Skeletal muscle tissue (tissue), 4 donors: ENCODE measurements around the gene FGF16. TPM values are rescaled to one million over a fixed set of nuclear protein-coding genes. Genes with fewer than 3 reads are reported as not detected.

Experiments used
- H3K27ac ChIP-seq: one replicate; pipeline ENCODE4 v1.7.0; 2013; ENCODE audit warnings: mild to moderate bottlenecking, low read depth, low read length, inconsistent platforms
- H3K27me3 ChIP-seq, 3 donors: one replicate each; pipeline ENCODE4 v1.7.0; 2013; ENCODE audit warnings: low read length in 3 of 3; ENCODE audit not compliant: control insufficient read depth in 3 of 3, insufficient read depth in 3 of 3
- H3K36me3 ChIP-seq, 3 donors: one replicate each; pipeline ENCODE4 v1.7.0; 2013; ENCODE audit warnings: low read length in 3 of 3; ENCODE audit not compliant: control insufficient read depth in 3 of 3, insufficient read depth in 3 of 3
- H3K4me1 ChIP-seq, 3 donors: one replicate each; pipeline ENCODE4 v1.7.0; 2013; ENCODE audit warnings: low read length in 3 of 3, mild to moderate bottlenecking in 3 of 3; ENCODE audit not compliant: control insufficient read depth in 3 of 3, insufficient read depth in 3 of 3
- H3K4me3 ChIP-seq, 3 donors: one replicate each; pipeline ENCODE4 v1.7.0; 2013; ENCODE audit warnings: low read length in 3 of 3
- H3K9ac ChIP-seq, 3 donors: one replicate each; pipeline ENCODE4 v1.7.0; 2013; ENCODE audit warnings: low read length in 3 of 3, mild to moderate bottlenecking in 3 of 3, moderate library complexity in 2 of 3, low read depth in 1 of 3
- H3K9me3 ChIP-seq, 3 donors: one replicate each; pipeline ENCODE4 v1.7.0; 2013; ENCODE audit warnings: low read length in 3 of 3; ENCODE audit not compliant: control insufficient read depth in 3 of 3
- total RNA-seq: library from RNA; depleted of rRNA; stranded (reverse); fragments of >200 nt; gene quantifications from one replicate; pipeline ENCODE4 v1.2.3, GENCODE V29; 2014
- donor health status: Osteomylitis.

Gene FGF16
- total RNA-seq, 1 donor from 2014 or later, result 3.1 TPM

- Histone ChIP-seq H3K36me3 (no peaks in the 10 kb centered on the region), H3K9me3 (no peaks in the 10 kb centered on the region), H3K4me1 (peaks cover 5 to 11% (median 6%) of the 10 kb centered on the region in 3 donors), H3K27ac (no peak overlapping the region), H3K27me3 (peaks cover 0 to 22% (median 11%) of the 10 kb centered on the region in 3 donors), H3K9ac (no peak overlapping the region), H3K4me3 (no peak overlapping the region)
Observed at GRCh38 chrX:77444075-77444474, 3.1 kb upstream of the FGF16 start.

GRCh38 chrX:77444545-77444944 is 2.6 kb upstream of the FGF16 start:
- peaks cover 5 to 11% (median 6%) of the 10 kb centered on the region in 3 donors for H3K4me1 ChIP-seq
- H3K27me3 ChIP-seq, result peaks cover 0 to 26% (median 11%) of the 10 kb centered on the region in 3 donors
- no peaks in the 10 kb centered on the region for H3K9me3 ChIP-seq

DNA sequence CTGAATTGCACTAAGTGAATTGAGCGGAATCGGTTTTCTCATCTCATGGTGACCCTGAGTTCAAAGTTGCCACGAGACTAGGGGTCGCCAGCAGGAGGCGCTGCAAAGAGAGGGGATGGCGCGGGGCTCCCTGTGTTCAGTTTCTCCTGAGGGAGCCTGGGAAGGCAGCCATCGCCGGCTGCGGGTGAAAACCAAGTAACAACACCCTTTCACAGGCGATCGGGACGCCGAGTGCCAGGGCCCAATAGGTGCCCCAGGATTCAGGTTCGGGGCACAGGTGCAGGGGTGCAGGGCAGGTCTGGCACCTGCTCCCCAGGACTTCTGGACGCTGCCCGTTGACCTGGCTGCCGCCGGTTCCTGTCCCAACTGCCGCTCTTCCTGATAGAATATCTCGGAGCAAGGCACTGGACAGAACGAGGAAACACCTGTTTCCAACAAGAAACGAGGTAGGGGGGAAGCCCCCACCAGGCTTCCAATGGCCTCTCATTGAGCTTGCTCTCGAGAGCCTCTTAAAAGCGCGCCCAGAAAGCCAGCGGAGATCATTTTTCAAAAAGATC is 1.1 kb upstream of the FGF16 start:
- no peaks in the 10 kb centered on the region for H3K9me3 ChIP-seq
- H3K9ac ChIP-seq, result peak overlapping the region in 1 of 3 donors; percentile 25
- peak overlapping the region; percentile 43 to 58 (median 50) for H3K4me3 ChIP-seq
- H3K4me1 ChIP-seq, result peaks cover 6 to 11% (median 7%) of the 10 kb centered on the region in 3 donors
- no peak overlapping the region for H3K27ac ChIP-seq
- H3K27me3 ChIP-seq, result peaks cover 0 to 26% (median 11%) of the 10 kb centered on the region in 3 donors
- H3K36me3 ChIP-seq, result no peaks in the 10 kb centered on the region

More at GRCh38 chrX:77444545-77444944, 2.6 kb upstream of the FGF16 start:
- Histone ChIP-seq H3K4me3 (no peak overlapping the region), H3K9ac (no peak overlapping the region), H3K27ac (no peak overlapping the region), H3K36me3 (no peaks in the 10 kb centered on the region)

- no peaks in the 10 kb centered on the region for H3K9me3 ChIP-seq
- peak overlapping the region in 1 of 3 donors; percentile 16 for H3K9ac ChIP-seq
- peaks cover 0 to 26% (median 11%) of the 10 kb centered on the region in 3 donors for H3K27me3 ChIP-seq
- peaks cover 6 to 11% (median 7%) of the 10 kb centered on the region in 3 donors for H3K4me1 ChIP-seq
- H3K4me3 ChIP-seq, result peak overlapping the region in 2 of 3 donors; percentile 41 to 43
- H3K27ac ChIP-seq, result peak overlapping the region; percentile 12
- H3K36me3 ChIP-seq, result no peaks in the 10 kb centered on the region
Observed at GRCh38 chrX:77447653-77448569, 722 bp downstream of the FGF16 start.

DNA sequence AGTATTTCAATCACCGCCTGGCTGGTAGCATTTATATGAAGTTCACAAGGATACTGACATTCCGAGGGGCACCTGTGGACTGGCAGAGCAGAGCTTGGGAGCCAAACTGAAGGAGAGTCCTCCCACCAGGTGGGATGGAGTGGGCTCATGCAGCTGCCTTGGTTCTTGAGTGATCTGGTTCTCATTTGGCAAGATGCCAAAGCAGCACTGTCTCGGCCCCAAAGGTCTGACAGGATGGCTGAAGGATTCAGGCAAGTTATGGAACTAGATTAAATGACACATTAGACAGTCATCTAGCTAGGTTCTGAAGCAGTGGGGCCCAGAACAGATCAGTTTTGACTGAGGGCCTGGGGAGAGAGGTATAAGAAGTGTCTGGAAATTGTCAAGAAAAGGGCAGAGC is 3.2 kb downstream of the FGF16 start:
- H3K36me3 ChIP-seq, result no peaks in the 10 kb centered on the region
- H3K9ac ChIP-seq, result no peak overlapping the region
- H3K4me3 ChIP-seq, result no peak overlapping the region
- peaks cover 0 to 20% (median 11%) of the 10 kb centered on the region in 3 donors for H3K27me3 ChIP-seq
- peaks cover 6 to 11% (median 7%) of the 10 kb centered on the region in 3 donors for H3K4me1 ChIP-seq
- H3K27ac ChIP-seq, result no peak overlapping the region
- H3K9me3 ChIP-seq, result no peaks in the 10 kb centered on the region

DNA sequence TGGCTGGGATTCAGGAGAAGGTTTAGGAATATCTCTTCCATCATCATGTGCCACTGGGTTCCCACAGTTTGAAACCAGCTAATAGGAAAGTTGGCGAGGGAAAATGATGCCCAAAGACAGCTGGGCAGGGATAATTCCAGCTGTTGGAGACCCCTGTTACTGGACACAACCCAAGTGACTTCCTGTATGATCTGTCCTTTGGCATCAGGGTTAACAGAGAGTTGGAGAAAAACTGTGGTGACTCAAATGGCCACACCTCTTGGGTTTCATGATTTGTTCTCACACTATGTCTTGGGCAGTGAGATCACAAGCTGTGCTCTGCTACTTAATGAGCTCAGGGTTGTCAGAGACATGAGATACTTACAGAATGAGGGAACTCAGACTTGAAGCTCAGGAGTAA is 3.8 kb downstream of the FGF16 start:
- Histone ChIP-seq H3K9me3 (no peaks in the 10 kb centered on the region), H3K4me3 (no peak overlapping the region), H3K9ac (no peak overlapping the region), H3K4me1 (peaks cover 3 to 8% (median 7%) of the 10 kb centered on the region in 3 donors), H3K27me3 (peaks cover 0 to 16% (median 7%) of the 10 kb centered on the region in 3 donors), H3K27ac (no peak overlapping the region), H3K36me3 (no peaks in the 10 kb centered on the region)

GRCh38 chrX:77453190-77453589 is 6.0 kb downstream of the FGF16 start:
- no peak overlapping the region for H3K9ac ChIP-seq
- no peak overlapping the region for H3K4me3 ChIP-seq
- H3K27me3 ChIP-seq, result peaks cover 0 to 10% (median 0%) of the 10 kb centered on the region in 3 donors
- no peaks in the 10 kb centered on the region for H3K9me3 ChIP-seq
- H3K36me3 ChIP-seq, result no peaks in the 10 kb centered on the region
- no peak overlapping the region for H3K27ac ChIP-seq
- H3K4me1 ChIP-seq, result peaks cover 0 to 2% (median 0%) of the 10 kb centered on the region in 3 donors

DNA sequence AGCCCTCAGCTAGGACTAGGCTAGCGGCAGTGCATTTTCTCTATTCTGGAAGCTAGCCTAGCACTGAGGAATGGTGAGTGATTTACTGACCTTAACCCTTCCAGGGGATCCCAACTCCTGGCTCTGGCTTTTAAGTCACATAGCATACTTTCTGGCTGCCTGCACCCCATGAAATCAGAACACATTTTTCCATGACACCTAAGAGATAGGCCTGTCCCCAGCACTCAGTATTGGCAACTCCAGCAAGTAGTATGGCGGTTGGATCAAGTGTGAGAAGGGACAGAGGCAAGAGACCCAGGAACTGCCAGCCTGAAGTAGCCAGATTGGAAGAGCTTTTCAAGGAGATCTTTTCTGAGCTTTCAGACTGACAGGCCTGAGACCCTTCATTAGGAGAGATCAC is 8.2 kb downstream of the FGF16 start:
- Histone ChIP-seq H3K9me3 (no peaks in the 10 kb centered on the region), H3K4me1 (peaks cover 0 to under 1% (median 0%) of the 10 kb centered on the region in 3 donors), H3K27ac (no peak overlapping the region), H3K27me3 (no peaks in the 10 kb centered on the region), H3K9ac (no peak overlapping the region), H3K4me3 (no peak overlapping the region), H3K36me3 (no peaks in the 10 kb centered on the region)

DNA sequence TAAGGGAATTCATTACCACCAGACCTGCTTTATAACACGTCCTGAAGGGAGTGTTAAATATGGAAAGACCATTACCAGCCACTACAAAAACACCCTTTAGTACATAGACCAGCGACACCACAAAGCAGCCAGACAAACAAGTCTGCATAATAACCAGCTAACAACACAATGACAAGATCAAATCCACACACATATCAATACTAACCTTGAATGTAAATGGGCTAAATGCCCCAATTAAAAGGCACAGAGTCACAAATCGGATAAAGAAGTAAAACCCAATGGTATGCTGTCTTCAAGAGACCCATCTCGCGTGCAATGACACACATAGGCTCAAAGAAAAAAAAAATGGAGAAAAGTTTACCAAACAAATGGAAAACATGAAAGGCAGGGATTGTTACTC is 36.9 kb downstream of the FGF16 start:
- Histone ChIP-seq H3K36me3 (no peaks in the 10 kb centered on the region), H3K27me3 (no peaks in the 10 kb centered on the region), H3K9ac (no peak overlapping the region), H3K9me3 (peaks cover 0 to 7% (median 0%) of the 10 kb centered on the region in 3 donors), H3K27ac (no peak overlapping the region), H3K4me3 (no peak overlapping the region), H3K4me1 (no peaks in the 10 kb centered on the region)
